HG03175 (cell line): ENCODE results near the gene GRK6.

Source experiments
- ATAC-seq: cut with Tn5 transposase; IDR thresholded peaks from one replicate; pipeline ENCODE4 v1.9.1; 2021; ENCODE audit warnings: mild to moderate bottlenecking, moderate library complexity; ENCODE audit not compliant: unreplicated experiment

Gene GRK6

GRCh38 chr5:177468685-177469628 is 42.5 kb downstream of the GRK6 start:
- no peak for ATAC-seq

GRCh38 chr5:177469750-177470525 is 43.5 kb downstream of the GRK6 start:
- no peak for ATAC-seq

- ATAC-seq, result no peak
These were observed 44.5 kb downstream of the GRK6 start for GRCh38 chr5:177470759-177471536.

- ATAC-seq, result no peak
These were observed 45.3 kb downstream of the GRK6 start for GRCh38 chr5:177471610-177472356.

- ATAC-seq, result peak; percentile 49
These were observed 46.3 kb downstream of the GRK6 start for GRCh38 chr5:177472460-177473442.

GRCh38 chr5:177473443-177474001 is 47.0 kb downstream of the GRK6 start, which contains the start of gene DBN1:
Gene DBN1, minus strand, starts transcription at chr5:177473634. Its CDS starts 113 bp downstream, at chr5:177473521.
- no peak for ATAC-seq

GRCh38 chr5:177474002-177474476 is 47.6 kb downstream of the GRK6 start:
- ATAC-seq, result no peak

- no peak for ATAC-seq
These were observed 48.5 kb downstream of the GRK6 start for GRCh38 chr5:177474846-177475562.

- no peak for ATAC-seq
These were observed 49.3 kb downstream of the GRK6 start for GRCh38 chr5:177475563-177476427.

GRCh38 chr5:177476531-177477233 is 50.2 kb downstream of the GRK6 start:
- ATAC-seq, result no peak

- no peak for ATAC-seq
These were observed 51.4 kb downstream of the GRK6 start for GRCh38 chr5:177477701-177478477.

- no peak for ATAC-seq
These were observed 52.5 kb downstream of the GRK6 start for GRCh38 chr5:177478711-177479646.

GRCh38 chr5:177479774-177480173 is 53.3 kb downstream of the GRK6 start:
- no peak for ATAC-seq

GRCh38 chr5:177482359-177482795 is 55.9 kb downstream of the GRK6 start:
- no peak for ATAC-seq
